H1 (cell line): ENCODE measurements around the gene OSBP2. TPM values are rescaled to one million over a fixed set of nuclear protein-coding genes. Genes with fewer than 3 reads are reported as not detected.

ENCODE experiments used
- CTCF ChIA-PET: fragments of 300-600 bp; sonication (Branson Sonifier 250); formaldehyde crosslinking; loops from one replicate; lab custom pipeline; 2021; ENCODE audit not compliant: partially characterized antibody; lab: Charles Lee
- POLR2A ChIA-PET: fragments of 300-600 bp; sonication (Branson Sonifier 250); formaldehyde crosslinking; loops from one replicate; lab custom pipeline; 2021; ENCODE audit warnings: inconsistent platforms; ENCODE audit not compliant: partially characterized antibody; lab: Charles Lee
- DNase-seq, 2 experiments: peaks; one replicate each; pipeline versions ENCODE4 v3.0.0 to v3.0.0-alpha.2; 2010 to 2022; ENCODE audit warnings: low spot score in 2 of 2, low read depth in 1 of 2, mixed read lengths in 1 of 2
- FAIRE-seq: peaks from 2 replicates; lab custom pipeline; 2011; peaks lifted over from hg19 to GRCh38; lab: Jason Lieb, UNC
- H2AFZ ChIP-seq: 2 replicates; pipeline ENCODE4 v1.8.1; 2012; ENCODE audit warnings: low read length, inconsistent platforms
- H2AK5ac ChIP-seq: 2 replicates; pipeline ENCODE4 v1.6.1; 2013; ENCODE audit warnings: low read depth, low read length
- H2BK120ac ChIP-seq: replicated peaks from 2 replicates; pipeline ENCODE3; 2013; ENCODE audit warnings: low read depth, low read length, inconsistent platforms
- H2BK12ac ChIP-seq: 2 replicates; pipeline ENCODE4 v1.6.1; 2013; ENCODE audit warnings: low read depth, low read length
- H2BK15ac ChIP-seq: 2 replicates; pipeline ENCODE4 v1.6.1; 2013; ENCODE audit warnings: low read length
- H2BK20ac ChIP-seq: 2 replicates; pipeline ENCODE4 v1.6.1; 2013; ENCODE audit warnings: low read length
- H2BK5ac ChIP-seq: 2 replicates; pipeline ENCODE4 v1.6.1; 2013; ENCODE audit warnings: low read depth, low read length
- H3K14ac ChIP-seq: 2 replicates; pipeline ENCODE4 v1.6.1; 2013; ENCODE audit warnings: inconsistent platforms; ENCODE audit not compliant: insufficient read length
- H3K18ac ChIP-seq: 2 replicates; pipeline ENCODE4 v1.6.1; 2013; ENCODE audit warnings: low read length; ENCODE audit errors: extremely low read depth
- H3K23ac ChIP-seq: 2 replicates; pipeline ENCODE4 v1.6.1; 2013; ENCODE audit warnings: inconsistent platforms; ENCODE audit not compliant: insufficient read length
- H3K23me2 ChIP-seq: 2 replicates; pipeline ENCODE4 v1.6.1; 2013; ENCODE audit warnings: low read depth, low read length
- H3K27ac ChIP-seq: 2 replicates; pipeline ENCODE4 v1.6.1; 2011; ENCODE audit warnings: low read depth, low read length, inconsistent platforms
- H3K27me3 ChIP-seq, 4 experiments: replicated peaks in 1 of 4; 1 replicate in 1 of 4; 2 replicates in 3 of 4; pipeline versions ENCODE4 v1.6.1 to v1.8.1; 2011 to 2013; ENCODE audit warnings: low read length in 3 of 4, mild to moderate bottlenecking in 3 of 4, inconsistent platforms in 2 of 4, mixed read lengths in 2 of 4, moderate library complexity in 1 of 4; ENCODE audit not compliant: control insufficient read depth in 3 of 4, insufficient read depth in 3 of 4; ENCODE audit errors: extremely low read depth in 1 of 4
- H3K36me3 ChIP-seq, 4 experiments: 2 replicates each; pipeline versions ENCODE4 v1.6.1 to v1.8.1; 2011 to 2013; ENCODE audit warnings: mild to moderate bottlenecking in 4 of 4, low read length in 3 of 4, moderate library complexity in 2 of 4, control low read depth in 1 of 4, inconsistent platforms in 1 of 4; ENCODE audit not compliant: insufficient read depth in 4 of 4, control insufficient read depth in 2 of 4
- H3K4ac ChIP-seq: replicated peaks from 2 replicates; pipeline ENCODE3; 2013; ENCODE audit warnings: low read length, low read depth, mixed read lengths, inconsistent platforms; ENCODE audit not compliant: insufficient read length
- H3K4me1 ChIP-seq, 4 experiments: replicated peaks in 1 of 4; 1 replicate in 1 of 4; 2 replicates in 3 of 4; pipeline versions ENCODE4 v1.6.1 to v1.8.1; 2011 to 2013; ENCODE audit warnings: low read length in 3 of 4, inconsistent platforms in 2 of 4, mixed read lengths in 1 of 4; ENCODE audit not compliant: insufficient read depth in 4 of 4, control insufficient read depth in 3 of 4
- H3K4me2 ChIP-seq, 2 experiments: 2 replicates each; pipeline versions ENCODE4 v1.6.1 to v1.8.1; 2011 to 2013; ENCODE audit warnings: low read depth in 2 of 2, low read length in 2 of 2, control low read depth in 1 of 2, inconsistent platforms in 1 of 2, mild to moderate bottlenecking in 1 of 2; ENCODE audit not compliant: insufficient read depth in 1 of 2
- H3K4me3 ChIP-seq, 4 experiments: fragments of 200-600, 300-600 bp in 1 of 4; sonication (generic), shearing (Covaris generic), sonication (Bioruptor Twin) in 1 of 4; 2 replicates each; pipeline versions ENCODE4 v1.5.1 to v1.8.1; 2011 to 2016; ENCODE audit warnings: low read length in 4 of 4, low read depth in 3 of 4, control low read depth in 2 of 4, inconsistent platforms in 2 of 4, mild to moderate bottlenecking in 2 of 4, mixed read lengths in 1 of 4, moderate library complexity in 1 of 4; ENCODE audit not compliant: insufficient read depth in 2 of 4; ENCODE audit errors: extremely low read depth in 1 of 4
- H3K56ac ChIP-seq: replicated peaks from 2 replicates; pipeline ENCODE3; 2013; ENCODE audit warnings: low read depth, mild to moderate bottlenecking, mixed read lengths, low read length, inconsistent platforms; ENCODE audit not compliant: insufficient read length
- H3K79me1 ChIP-seq: 2 replicates; pipeline ENCODE4 v1.6.1; 2013; ENCODE audit warnings: low read depth, low read length, control low read depth
- H3K79me2 ChIP-seq, 2 experiments: 2 replicates each; pipeline versions ENCODE4 v1.6.1 to v1.8.1; 2012 to 2013; ENCODE audit warnings: low read length in 2 of 2, mild to moderate bottlenecking in 2 of 2, inconsistent platforms in 1 of 2; ENCODE audit not compliant: insufficient read depth in 2 of 2, control insufficient read depth in 1 of 2
- H3K9ac ChIP-seq, 4 experiments: replicated peaks in 1 of 4; 1 replicate in 1 of 4; 2 replicates in 3 of 4; pipeline versions ENCODE4 v1.6.1 to v1.8.1; 2011 to 2013; ENCODE audit warnings: low read depth in 3 of 4, low read length in 3 of 4, control low read depth in 2 of 4, mild to moderate bottlenecking in 2 of 4, moderate library complexity in 2 of 4, inconsistent platforms in 1 of 4; ENCODE audit errors: extremely low read depth in 1 of 4
- H3K9me3 ChIP-seq, 2 experiments: 2 replicates each; pipeline versions ENCODE4 v1.6.1 to v1.8.1; 2012 to 2013; ENCODE audit warnings: mild to moderate bottlenecking in 2 of 2, moderate library complexity in 2 of 2, control low read depth in 1 of 2, inconsistent platforms in 1 of 2, low read depth in 1 of 2, low read length in 1 of 2, mixed read lengths in 1 of 2; ENCODE audit not compliant: insufficient read depth in 2 of 2
- H4K20me1 ChIP-seq, 2 experiments: replicated peaks in 1 of 2; 2 replicates each; pipeline versions ENCODE3 to v1.8.1; 2011 to 2013; ENCODE audit warnings: inconsistent platforms in 2 of 2, low read length in 2 of 2, mild to moderate bottlenecking in 1 of 2; ENCODE audit not compliant: insufficient read depth in 2 of 2, control insufficient read depth in 1 of 2
- H4K5ac ChIP-seq: 2 replicates; pipeline ENCODE4 v1.6.1; 2013; ENCODE audit warnings: low read length, low read depth, mixed read lengths, inconsistent platforms; ENCODE audit not compliant: insufficient read length
- H4K8ac ChIP-seq: 2 replicates; pipeline ENCODE4 v1.8.0; 2013; ENCODE audit warnings: mild to moderate bottlenecking, moderate library complexity, low read length, inconsistent platforms; ENCODE audit not compliant: insufficient read depth; ENCODE audit errors: extremely low read depth
- H4K91ac ChIP-seq: replicated peaks from 2 replicates; pipeline ENCODE3; 2013; ENCODE audit warnings: low read length, mixed read lengths, inconsistent platforms; ENCODE audit not compliant: insufficient read length
- CREB1 ChIP-seq: IDR thresholded peaks from 2 replicates; pipeline ENCODE4 v1.6.1; 2012; ENCODE audit warnings: inconsistent platforms
- CTCF ChIP-seq, 3 experiments: IDR thresholded peaks; 1 replicate in 2 of 3; 2 replicates in 1 of 3; pipeline versions ENCODE4 v1.5.1 to v1.6.1; 2011; ENCODE audit warnings: low read length in 3 of 3, mild to moderate bottlenecking in 3 of 3, inconsistent platforms in 2 of 3, low read depth in 1 of 3, moderate library complexity in 1 of 3; ENCODE audit not compliant: insufficient read depth in 1 of 3; ENCODE audit errors: control extremely low read depth in 1 of 3
- EGR1 ChIP-seq: IDR thresholded peaks from 2 replicates; pipeline ENCODE4 v1.6.1; 2011; ENCODE audit warnings: low read depth, low read length, borderline replicate concordance
- FOSL1 ChIP-seq: IDR thresholded peaks from 2 replicates; pipeline ENCODE4 v1.6.1; 2011; ENCODE audit warnings: mild to moderate bottlenecking, low read depth, low read length, moderate library complexity; ENCODE audit not compliant: insufficient read depth
- KDM1A ChIP-seq: fragments of 200-600, 300-600 bp; sonication (generic); IDR thresholded peaks from 2 replicates; pipeline ENCODE4 v1.7.1; 2016; ENCODE audit warnings: mild to moderate bottlenecking, low read length, borderline replicate concordance
- RFX5 ChIP-seq: IDR thresholded peaks from 2 replicates; pipeline ENCODE4 v1.6.1; 2011; ENCODE audit warnings: low read depth, low read length, improper control_type of control experiment, borderline replicate concordance
- SIN3A ChIP-seq, 2 experiments: IDR thresholded peaks in 1 of 2; conservative IDR thresholded peaks in 1 of 2; 2 replicates each; pipeline ENCODE4 v1.6.1; 2011 to 2012; ENCODE audit warnings: low read length in 2 of 2, improper control_type of control experiment in 1 of 2, low read depth in 1 of 2, mild to moderate bottlenecking in 1 of 2
- SIRT6 ChIP-seq: IDR thresholded peaks from one replicate; pipeline ENCODE4 v1.7.1; 2012; ENCODE audit warnings: low read length, inconsistent platforms
- TCF12 ChIP-seq: IDR thresholded peaks from 2 replicates; pipeline ENCODE4 v1.6.1; 2011; ENCODE audit warnings: low read depth, mild to moderate bottlenecking, low read length
- WGBS, 2 experiments: shearing (Covaris generic) in 1 of 2; methylation state at CpG; one replicate each; pipeline versions ENCODE4 v1.1.6 to v1.1.7; 2013 to 2015; ENCODE audit warnings: low lambda C conversion rate in 2 of 2, mixed read lengths in 2 of 2, inconsistent platforms in 1 of 2, low coverage in 1 of 2, missing lambda C conversion rate in 1 of 2; ENCODE audit not compliant: insufficient replicate concordance in 2 of 2, insufficient coverage in 1 of 2, insufficient read length in 1 of 2; ENCODE audit errors: extremely low coverage in 1 of 2, missing lambda C conversion rate in 1 of 2; 5-methylcytosine and 5-hydroxymethylcytosine counted together
- polyA plus RNA-seq, 7 experiments: library from polyadenylated mRNA; depleted of rRNA in 3 of 7; stranded (reverse) in 5 of 7; unstranded in 2 of 7; fragments of >200 nt in 5 of 7; fragments of 200-250 nt in 2 of 7; gene quantifications; 1 replicate in 5 of 7; 2 replicates in 1 of 7; 4 replicates in 1 of 7; pipeline versions ENCODE4 v1.2.1 to v1.2.3, GENCODE V29; 2011 to 2013; ENCODE audit warnings: missing spikeins in 2 of 7, mixed read lengths in 2 of 7
- total RNA-seq: library from RNA; stranded (reverse); fragmentation: NEBNext Ultra II Directional; extraction: Animal tissue kit (Norgen Biotek cat#: 25700); gene quantifications from 2 replicates; pipeline ENCODE4 v1.2.1, GENCODE V29; 2021

Gene OSBP2
- total and polyA plus RNA-seq, 2 of the 8 experiments (the other 6 are each of a cell fraction or from before 2014, with no cell fraction given): 3.4 to 3.7 TPM

GRCh38 chr22:30754971-30755758 lies 60.5 kb downstream of the OSBP2 start:
- FAIRE-seq (peak; percentile 93), DNase-seq (peak; percentile 54 to 64)
- Histone ChIP-seq H2BK20ac (no peak overlapping the region), H3K14ac (no peak overlapping the region), H3K36me3 (no peaks in the 10 kb centered on the region), H4K5ac (no peak overlapping the region), H2BK15ac (no peak overlapping the region; the same call in 1 of the 2 replicates), H3K23ac (no peak overlapping the region), H2AK5ac (no peak overlapping the region), H3K4me2 (no peak overlapping the region), H3K4ac (no peak overlapping the region), H3K79me2 (no peaks in the 10 kb centered on the region), H2BK12ac (peak overlapping the region; percentile 84; the same call in 1 of the 2 replicates), H2AFZ (no peak overlapping the region), H3K79me1 (no peaks in the 10 kb centered on the region), H3K56ac (no peak overlapping the region), H2BK5ac (0 out of 2 replicates have a peak overlapping the region, but pooled peaks have one; percentile 35), H3K27me3 (no peaks in the 10 kb centered on the region), H3K18ac (no peak overlapping the region), H4K20me1 (no peaks in the 10 kb centered on the region), H3K27ac (no peak overlapping the region), H4K91ac (peak overlapping the region; percentile 48), H3K9ac (no peak overlapping the region), H2BK120ac (no peak overlapping the region), H3K23me2 (no peaks in the 10 kb centered on the region), H4K8ac (no peak overlapping the region; the same call in 1 of the 2 replicates), H3K4me3 (no peak overlapping the region), H3K4me1 (peaks cover 0 to under 1% (median 0%) of the 10 kb centered on the region in 4 experiments; a peak in 2 of 7 replicates), H3K9me3 (0 out of 4 replicates have a peak, but pooled peaks cover 2 to 5% of the 10 kb centered on the region in 2 experiments)
- WGBS, 2 experiments: 60% methylated on average over 8 of the region's 8 CpGs; no CpG with 5 or more reads in 1 of the 2 experiments
- ChIA-PET CTCF (interaction anchor here (0.6 to 6.8 kb wide), 56 partner anchors 8 to 400 kb away, joined by 3 to 137 read pairs (median 5); partner anchors contain the start of genes DUSP18, OSBP2, SEC14L6 and SLC35E4), POLR2A (interaction anchor here (0.7 to 2.8 kb wide), 4 partner anchors 12 to 213 kb away, joined by 3 to 12 read pairs (median 3); partner anchors contain the start of genes MORC2, SLC35E4 and TUG1)
- TF ChIP-seq SIN3A (conservative IDR thresholded peaks at IDR 0.05 in 1 of 2, IDR thresholded peaks at IDR 0.05 in 1 of 2; ENCODE audit: low read depth in 1 of 2, low read length in 2 of 2) (0 out of 4 replicates have a peak, but pooled peaks of 1 of the 2 experiments have one; percentile 43), EGR1 (no peak), FOSL1 (no peak), KDM1A (no peak), CREB1 (no peak), CTCF (IDR thresholded peaks at IDR 0.05; ENCODE audit: control extremely low read depth in 1 of 3, insufficient read depth in 1 of 3, low read depth in 1 of 3, low read length in 3 of 3) (peak; percentile 74 to 90 (median 80)), SIRT6 (no peak), TCF12 (no peak), RFX5 (no peak)
